ENCODE results near the gene PTPRA. TPM values are rescaled to one million over a fixed set of nuclear protein-coding genes. Genes with fewer than 3 reads are reported as not detected.

The PTPRA gene
- total and polyA plus RNA-seq, 2 donors from 2014 or later = 33.1 to 70.3 TPM

GRCh38 chr20:2903686-2904085 lies 30.4 kb downstream of the PTPRA start:
- Histone ChIP-seq H3K4me1 (ENCODE audit: control insufficient read depth in 2 of 3, insufficient read depth in 2 of 3, low read depth in 1 of 3, low read length in 3 of 3) (no peaks in the 10 kb centered on the region), H3K4me3 (ENCODE audit: low read length in 3 of 3) (no peak overlapping the region), H3K9ac (ENCODE audit: low read length in 3 of 3) (no peak overlapping the region), H3K9me3 (ENCODE audit: control insufficient read depth in 2 of 3, insufficient read depth in 1 of 3, low read length in 3 of 3) (no peaks in the 10 kb centered on the region), H3K27me3 (ENCODE audit: control insufficient read depth, insufficient read depth, low read length) (no peaks in the 10 kb centered on the region), H3K36me3 (ENCODE audit: control insufficient read depth in 2 of 3, insufficient read depth in 3 of 3, low read length in 3 of 3) (no peaks in the 10 kb centered on the region), H3K27ac (ENCODE audit: low read depth in 2 of 2, low read length in 2 of 2) (no peak overlapping the region)
- intact Hi-C loops (cut with DNase I) = no loop called here
- DNase-seq (no peak), FAIRE-seq (no peak)
- TF ChIP-seq CTCF (IDR thresholded peaks at IDR 0.05; ENCODE audit: borderline replicate concordance, extremely low read depth, insufficient read depth) = no peak

GRCh38 chr20:2907519-2907918 lies 34.2 kb downstream of the PTPRA start:
- Histone ChIP-seq H3K36me3 (ENCODE audit: control insufficient read depth in 2 of 3, insufficient read depth in 3 of 3, low read length in 3 of 3) (no peaks in the 10 kb centered on the region), H3K9ac (ENCODE audit: low read length in 3 of 3) (no peak overlapping the region), H3K4me1 (ENCODE audit: control insufficient read depth in 2 of 3, insufficient read depth in 2 of 3, low read depth in 1 of 3, low read length in 3 of 3) (no peaks in the 10 kb centered on the region), H3K27ac (ENCODE audit: low read depth in 2 of 2, low read length in 2 of 2) (no peak overlapping the region), H3K4me3 (ENCODE audit: low read length in 3 of 3) (no peak overlapping the region), H3K27me3 (ENCODE audit: control insufficient read depth, insufficient read depth, low read length) (no peaks in the 10 kb centered on the region), H3K9me3 (ENCODE audit: control insufficient read depth in 2 of 3, insufficient read depth in 1 of 3, low read length in 3 of 3) (no peaks in the 10 kb centered on the region)
- DNase-seq (no peak), FAIRE-seq (peak; percentile 17)
- intact Hi-C loops (cut with DNase I) = no loop called here
- no peak for TF ChIP-seq CTCF (IDR thresholded peaks at IDR 0.05; ENCODE audit: borderline replicate concordance, extremely low read depth, insufficient read depth)

- FAIRE-seq = no peak
- intact Hi-C loops (cut with DNase I) = no loop called here
- H3K4me3 ChIP-seq (ENCODE audit: low read length in 3 of 3) = no peak overlapping the region
Measured at GRCh38 chr20:2909953-2910352, 36.7 kb downstream of the PTPRA start.

More at GRCh38 chr20:2909953-2910352, 36.7 kb downstream of the PTPRA start:
- no peak for TF ChIP-seq CTCF (IDR thresholded peaks at IDR 0.05; ENCODE audit: borderline replicate concordance, extremely low read depth, insufficient read depth)
- H3K27me3 ChIP-seq (ENCODE audit: control insufficient read depth, insufficient read depth, low read length) = no peaks in the 10 kb centered on the region
- no peak for DNase-seq
- H3K4me1 ChIP-seq (ENCODE audit: control insufficient read depth in 2 of 3, insufficient read depth in 2 of 3, low read depth in 1 of 3, low read length in 3 of 3) = no peaks in the 10 kb centered on the region
- H3K9ac ChIP-seq (ENCODE audit: low read length in 3 of 3) = no peak overlapping the region
- H3K36me3 ChIP-seq (ENCODE audit: control insufficient read depth in 2 of 3, insufficient read depth in 3 of 3, low read length in 3 of 3) = no peaks in the 10 kb centered on the region
- H3K27ac ChIP-seq (ENCODE audit: low read depth in 2 of 2, low read length in 2 of 2) = no peak overlapping the region
- H3K9me3 ChIP-seq (ENCODE audit: control insufficient read depth in 2 of 3, insufficient read depth in 1 of 3, low read length in 3 of 3) = no peaks in the 10 kb centered on the region
